Stimulated activated CD8-positive, alpha-beta memory T cell treated with anti-CD3 and anti-CD28 coated beads, Interleukin-15, amount 100 ng/mL, for 1 hour (primary cell): ENCODE results near the gene KCNK4.

Experiments
- DNase-seq: peaks from one replicate; pipeline ENCODE4 v3.0.0-alpha.2; 2020; ENCODE audit warnings: low read depth

KCNK4 gene

DNA sequence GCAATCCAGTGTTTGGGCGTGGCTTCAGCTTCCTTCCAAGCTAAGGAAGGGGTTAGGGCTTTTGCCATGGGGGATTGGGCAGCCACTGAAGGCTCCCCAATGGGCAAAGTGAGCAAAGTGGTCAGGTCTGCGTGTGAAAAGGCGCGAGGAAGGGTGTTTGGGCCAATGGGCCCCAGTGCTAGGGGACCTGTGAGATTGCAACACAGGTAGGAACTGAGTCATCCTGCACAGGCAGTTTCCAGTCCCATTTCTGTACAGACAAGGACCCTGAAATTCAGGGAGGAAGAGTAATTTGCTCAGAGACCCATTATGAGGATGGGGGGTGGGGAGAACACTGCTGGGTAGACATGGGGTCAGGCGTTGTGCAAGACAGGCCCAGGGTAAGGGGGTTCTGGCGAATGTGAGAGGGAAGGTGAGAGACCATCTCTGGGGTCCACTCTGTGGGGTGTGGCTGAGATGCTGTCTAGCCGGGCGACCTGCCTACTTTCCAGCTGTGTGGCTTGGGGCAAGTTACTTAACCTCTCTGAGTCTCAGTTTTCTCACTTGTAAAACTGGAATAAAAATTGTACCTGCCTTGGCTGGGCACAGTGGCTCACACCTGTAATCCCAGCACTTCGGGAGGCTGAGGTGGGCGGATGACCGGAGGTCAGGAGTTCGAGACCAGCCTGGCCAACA is 56.2 kb downstream of the KCNK4 start:
- no peak for DNase-seq

DNA sequence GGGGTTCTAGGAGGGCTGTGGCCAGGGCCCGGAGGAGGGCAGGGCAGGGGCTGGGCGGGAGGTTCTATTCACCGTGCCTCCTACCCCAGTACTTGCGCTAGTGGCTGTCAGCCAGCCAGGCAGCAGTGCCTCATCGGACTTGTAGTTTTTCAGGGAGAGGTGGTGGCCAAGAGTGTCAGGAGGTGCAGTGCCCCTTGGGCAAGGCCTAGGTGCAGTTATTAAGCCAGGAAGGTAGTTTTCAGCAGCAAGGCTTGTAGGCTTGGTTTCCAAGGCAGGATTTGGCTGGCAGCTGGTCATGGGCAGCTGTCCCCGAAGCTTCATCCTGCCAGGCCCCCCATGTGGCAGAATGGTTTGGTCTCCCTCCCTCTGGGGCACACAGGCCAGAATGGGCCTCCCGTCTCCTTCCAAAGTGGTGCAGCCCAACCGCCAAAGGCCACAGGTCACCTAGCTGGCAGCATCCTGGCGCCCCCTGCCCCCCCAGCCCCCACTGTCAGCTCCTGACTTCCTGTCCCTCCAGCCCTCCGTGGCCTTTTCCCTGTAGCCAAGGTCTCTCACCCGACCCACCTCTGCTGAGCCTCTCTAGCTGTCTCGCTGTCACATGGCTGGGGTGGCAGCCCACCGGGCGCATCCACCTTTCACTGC is 57.4 kb downstream of the KCNK4 start:
- no peak for DNase-seq

DNA sequence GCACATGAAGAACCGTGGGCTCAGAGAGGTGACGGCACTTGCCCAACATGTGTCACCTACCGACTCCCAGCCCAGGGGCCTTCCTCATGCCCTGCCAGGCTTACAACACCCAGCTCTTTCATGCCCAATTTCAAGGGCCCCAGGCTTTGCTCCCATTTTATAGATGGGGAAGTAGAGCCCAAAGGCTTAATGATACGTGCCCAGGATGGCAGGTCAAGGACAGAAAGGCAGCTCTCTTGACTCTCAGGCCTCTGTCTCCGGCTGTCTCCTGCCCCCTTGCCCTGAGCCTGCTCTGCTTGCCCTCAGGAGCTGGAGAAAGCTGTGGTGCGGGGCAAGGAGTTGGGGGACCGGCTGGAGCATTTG is 57.9 kb downstream of the KCNK4 start:
- no peak for DNase-seq

DNA sequence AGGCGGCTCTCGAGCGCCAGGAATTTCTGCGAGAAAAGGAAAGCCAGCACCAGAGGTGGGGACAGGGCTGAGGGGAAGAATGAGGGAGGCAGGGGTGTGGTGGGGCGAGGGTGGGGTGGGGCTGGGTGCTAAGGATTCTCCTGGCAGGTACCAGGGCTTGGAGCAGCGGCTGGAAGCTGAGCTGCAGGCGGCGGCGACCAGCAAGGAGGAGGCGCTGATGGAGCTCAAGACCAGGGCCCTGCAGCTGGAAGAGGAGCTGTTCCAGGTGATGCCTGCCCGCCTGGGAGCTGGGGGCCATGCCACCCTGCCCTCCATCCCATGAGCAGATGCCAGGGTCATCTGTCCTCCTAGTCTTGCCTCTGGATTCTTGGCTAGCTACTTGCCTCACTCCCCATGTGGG is 58.3 kb downstream of the KCNK4 start:
- no peak for DNase-seq
